ENCODE measurements around the gene HLA-DQA2.
A peak's percentile ranks its signal among the peaks of the same experiment; 100 is the strongest.
"Not testable (repeated sequence)": the region's sequence is repeated elsewhere in the genome, so short reads cannot be mapped to it uniquely, and the experiment has no call there.

HLA-DQA2 gene

GRCh38 chr6:32741031-32741960 lies at the start of gene HLA-DQA2:
Gene HLA-DQA2 (plus strand): TSS chr6:32741391. CDS start chr6:32741444, 53 bp downstream.
- no peak for DNase-seq (ENCODE audit: low read depth)

GRCh38 chr6:32692019-32692418 lies 49.2 kb upstream of the HLA-DQA2 start:
- no peak for DNase-seq (ENCODE audit: low read depth)

GRCh38 chr6:32697031-32697430 lies 44.2 kb upstream of the HLA-DQA2 start:
- DNase-seq (ENCODE audit: low read depth), result no peak

GRCh38 chr6:32700391-32701040 lies 40.7 kb upstream of the HLA-DQA2 start:
- peak; percentile 32 for DNase-seq (ENCODE audit: low read depth)

GRCh38 chr6:32703347-32703746 lies 37.8 kb upstream of the HLA-DQA2 start:
- DNase-seq (ENCODE audit: low read depth), result no peak

GRCh38 chr6:32705164-32705563 lies 36.0 kb upstream of the HLA-DQA2 start:
- not testable (repeated sequence) for DNase-seq (ENCODE audit: low read depth)

GRCh38 chr6:32709625-32710024 lies 31.6 kb upstream of the HLA-DQA2 start:
- no peak for DNase-seq (ENCODE audit: low read depth)

GRCh38 chr6:32713241-32713640 lies 27.9 kb upstream of the HLA-DQA2 start:
- no peak for DNase-seq (ENCODE audit: low read depth)

GRCh38 chr6:32716396-32716795 lies 24.8 kb upstream of the HLA-DQA2 start:
- no peak for DNase-seq (ENCODE audit: low read depth)

- no peak for DNase-seq (ENCODE audit: low read depth)
Measured at GRCh38 chr6:32718879-32719278, 22.3 kb upstream of the HLA-DQA2 start.

- no peak for DNase-seq (ENCODE audit: low read depth)
Measured at GRCh38 chr6:32738126-32738525, 3.1 kb upstream of the HLA-DQA2 start.

- no peak for DNase-seq (ENCODE audit: low read depth)
Measured at GRCh38 chr6:32742374-32742773, 1.2 kb downstream of the HLA-DQA2 start.

- DNase-seq (ENCODE audit: low read depth), result no peak
Measured at GRCh38 chr6:32744776-32745175, 3.6 kb downstream of the HLA-DQA2 start.

GRCh38 chr6:32745649-32746048 lies 4.5 kb downstream of the HLA-DQA2 start:
- DNase-seq (ENCODE audit: low read depth), result not testable (repeated sequence)

- no peak for DNase-seq (ENCODE audit: low read depth)
Measured at GRCh38 chr6:32752580-32752979, 11.4 kb downstream of the HLA-DQA2 start.

- no peak for DNase-seq (ENCODE audit: low read depth)
Measured at GRCh38 chr6:32759669-32760068, 18.5 kb downstream of the HLA-DQA2 start.

GRCh38 chr6:32761072-32761471 lies 19.9 kb downstream of the HLA-DQA2 start:
- DNase-seq (ENCODE audit: low read depth), result no peak

- no peak for DNase-seq (ENCODE audit: low read depth)
Measured at GRCh38 chr6:32761548-32761947, 20.4 kb downstream of the HLA-DQA2 start.

- DNase-seq (ENCODE audit: low read depth), result no peak
Measured at GRCh38 chr6:32763421-32763820, 22.2 kb downstream of the HLA-DQA2 start, which contains the start of gene HLA-DQB2. Gene HLA-DQB2 (minus strand): TSS chr6:32763532. CDS start chr6:32763470, 62 bp downstream.

- no peak for DNase-seq (ENCODE audit: low read depth)
Measured at GRCh38 chr6:32764048-32764447, 22.9 kb downstream of the HLA-DQA2 start.

- DNase-seq (ENCODE audit: low read depth), result no peak
Measured at GRCh38 chr6:32772656-32773055, 31.5 kb downstream of the HLA-DQA2 start.

- DNase-seq (ENCODE audit: low read depth), result no peak
Measured at GRCh38 chr6:32774426-32774825, 33.2 kb downstream of the HLA-DQA2 start.

- DNase-seq (ENCODE audit: low read depth), result no peak
Measured at GRCh38 chr6:32775071-32775470, 33.9 kb downstream of the HLA-DQA2 start.
